CD4-positive, alpha-beta T cell treated with Interleukin-6 for 4 hours (primary cell): ENCODE results near the gene SUGCT.

ENCODE experiments used
- DNase-seq: peaks from one replicate; pipeline ENCODE4 v3.0.0-alpha.2; 2020; ENCODE audit warnings: mixed read lengths

Gene SUGCT

DNA sequence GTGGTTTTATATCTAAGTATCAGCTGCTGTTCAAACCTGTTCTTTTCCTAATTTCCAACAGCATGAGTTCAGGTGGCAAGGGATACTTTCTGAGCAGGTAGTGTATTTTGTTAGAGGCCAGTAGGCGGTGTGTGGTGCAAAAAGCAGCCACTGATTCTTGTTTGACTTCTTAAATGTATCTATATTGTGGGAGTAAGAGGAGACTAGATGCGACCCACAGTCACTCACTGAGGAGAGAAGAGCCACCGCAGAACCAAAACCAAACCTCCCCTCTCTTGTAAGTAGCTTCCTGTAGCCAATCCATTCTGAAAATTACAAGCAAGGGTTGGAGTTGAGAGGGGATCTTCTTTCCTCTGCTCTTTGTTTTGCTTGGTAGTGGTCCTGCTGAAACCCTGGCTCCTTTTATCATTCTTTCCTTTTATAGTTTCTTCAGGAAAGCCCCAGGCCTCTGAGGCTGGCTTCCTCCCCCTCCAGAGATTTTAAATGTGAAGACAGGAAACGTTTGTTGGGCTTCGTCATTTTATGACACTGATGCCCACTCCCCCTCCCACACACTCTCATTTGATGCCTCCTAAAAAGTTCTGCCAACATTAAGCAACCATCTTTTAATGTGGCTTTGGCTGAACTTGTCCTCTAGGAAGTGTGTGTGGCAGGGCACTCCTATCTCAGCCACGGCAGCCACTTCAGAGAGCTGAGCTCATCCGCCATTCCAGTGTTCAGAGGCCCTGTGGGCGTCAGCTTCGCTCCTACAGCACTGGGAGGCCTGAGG, 566.0 kb downstream of the SUGCT start:
- DNase-seq = no peak

DNA sequence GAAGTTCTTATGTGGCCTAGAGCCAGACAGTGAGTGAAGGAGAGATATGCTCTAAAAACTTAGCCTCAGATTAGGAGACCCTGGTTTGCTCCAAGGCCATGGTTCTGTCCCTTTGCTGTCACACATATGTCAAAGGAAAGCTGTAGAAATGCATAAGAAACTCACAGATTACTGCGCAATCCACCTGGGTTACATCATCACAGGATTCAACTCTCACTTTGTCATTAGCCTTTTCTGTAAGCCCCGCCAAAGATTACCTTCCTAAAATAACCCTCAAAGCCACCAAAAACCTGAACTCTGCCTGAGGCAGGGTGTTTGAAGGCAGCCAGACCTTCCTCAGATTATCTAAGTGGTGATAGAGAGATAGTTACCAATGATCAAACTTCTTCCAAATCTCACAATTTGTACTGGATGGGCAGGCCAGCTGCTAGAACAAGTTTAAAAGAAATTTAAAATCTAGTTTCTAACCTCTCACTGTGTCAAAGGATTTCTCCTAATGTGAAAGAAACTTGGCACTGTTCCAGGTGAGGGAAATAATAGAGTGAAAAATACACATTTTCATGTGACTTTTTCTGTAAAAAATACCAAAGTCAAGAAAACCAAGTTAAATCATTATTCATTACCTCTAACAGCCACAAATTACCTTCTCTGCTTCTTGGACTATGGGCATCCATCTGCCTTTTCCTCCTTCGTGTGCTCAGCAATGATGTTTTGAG, 567.2 kb downstream of the SUGCT start:
- DNase-seq = no peak

DNA sequence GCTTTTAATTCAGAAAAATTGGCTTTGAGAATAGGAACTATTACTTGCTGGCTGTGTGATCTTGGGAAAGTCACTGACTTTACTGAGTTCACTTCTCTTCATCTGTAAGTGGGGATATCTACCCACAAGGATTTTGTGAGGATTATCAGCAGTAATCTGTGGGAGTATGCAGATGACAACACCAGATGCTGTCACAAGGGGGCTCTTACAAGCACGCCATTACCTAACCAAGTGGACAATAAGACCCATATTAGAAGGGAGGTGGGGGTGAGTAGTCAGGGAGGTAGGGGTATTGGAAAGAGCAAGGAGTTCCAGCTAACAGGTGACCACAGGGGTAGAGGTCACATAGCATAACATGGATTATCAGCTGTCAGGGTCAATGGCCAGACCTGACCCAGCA, 569.4 kb downstream of the SUGCT start:
- no peak for DNase-seq

DNA sequence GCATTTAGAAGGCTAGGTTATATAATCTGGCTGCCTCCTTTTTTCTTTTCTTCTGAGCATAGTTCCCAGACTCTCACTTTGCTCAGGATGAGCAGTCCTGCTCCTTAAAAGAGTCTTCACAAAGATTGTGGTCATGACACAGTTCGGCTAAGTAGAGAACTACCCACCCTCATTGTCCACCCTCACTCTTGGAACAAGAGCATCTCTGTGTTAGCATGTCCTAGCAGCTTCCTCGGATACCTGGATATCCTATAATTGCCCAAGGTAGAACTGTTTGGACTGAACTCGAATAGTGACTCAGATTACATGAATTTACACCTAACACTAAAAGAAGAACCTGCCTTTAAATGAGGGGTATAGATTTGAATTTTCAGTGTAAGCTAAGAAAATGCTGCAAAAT, 572.0 kb downstream of the SUGCT start:
- DNase-seq = no peak

DNA sequence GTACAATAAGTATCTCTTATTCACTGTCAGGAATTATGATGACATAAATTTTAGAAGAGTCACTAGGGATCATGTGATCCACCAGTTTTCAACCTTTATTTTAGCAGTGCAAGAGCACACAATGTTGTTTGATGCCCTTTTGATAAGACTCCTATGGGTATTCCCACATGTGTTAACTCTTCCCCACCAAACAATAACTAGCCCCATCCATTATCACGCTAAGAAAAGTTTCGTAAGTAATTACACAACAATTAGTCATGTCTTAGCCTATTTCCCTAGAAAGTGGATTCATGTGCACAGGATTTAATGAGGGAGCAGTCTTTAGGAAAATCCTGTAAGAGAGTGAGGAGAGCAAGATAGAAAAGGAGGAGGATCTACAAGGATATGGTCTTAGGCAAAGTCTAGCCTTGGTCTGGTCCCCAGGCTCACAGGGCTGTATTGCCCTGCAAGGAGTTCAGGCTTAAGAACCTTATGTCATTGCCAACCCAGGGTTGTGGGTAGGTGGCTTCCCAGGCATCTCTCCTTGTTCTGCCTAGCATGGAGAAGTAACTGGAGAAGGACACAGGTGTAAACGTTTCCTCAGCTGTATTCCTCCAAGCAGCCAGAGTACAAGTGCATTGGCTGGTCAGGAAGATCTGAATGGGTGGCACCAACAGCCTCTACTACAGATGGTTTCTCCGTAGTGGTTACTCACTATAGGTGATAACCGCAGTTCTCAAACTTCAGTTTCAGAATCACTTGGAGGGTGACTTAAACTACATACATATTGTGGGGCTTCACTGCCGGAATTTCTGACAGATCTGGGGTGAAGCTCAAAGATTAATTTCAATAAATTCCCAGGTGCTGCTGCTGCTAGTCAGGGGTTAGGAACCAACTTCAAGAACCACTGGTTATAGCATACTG, 574.5 kb downstream of the SUGCT start:
- DNase-seq = no peak

DNA sequence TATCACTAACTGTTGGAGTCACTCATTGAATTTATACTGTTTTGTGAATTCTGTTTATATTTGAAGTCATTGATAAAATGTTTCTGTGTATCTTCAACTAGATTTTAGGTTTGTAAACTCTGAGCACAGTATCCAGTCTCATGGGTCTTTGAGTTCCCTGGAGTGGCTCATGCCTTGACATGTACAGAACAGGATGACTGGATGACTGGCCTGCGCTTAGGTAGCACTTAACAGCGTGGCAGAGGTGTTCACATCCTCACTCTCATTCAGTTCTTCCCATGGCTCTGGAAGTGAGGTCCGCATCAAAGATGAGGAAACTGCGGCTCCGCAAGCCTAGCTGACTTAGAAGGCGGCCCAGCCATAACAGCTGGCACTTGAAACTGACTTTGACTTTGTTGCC, 576.9 kb downstream of the SUGCT start:
- DNase-seq = no peak

DNA sequence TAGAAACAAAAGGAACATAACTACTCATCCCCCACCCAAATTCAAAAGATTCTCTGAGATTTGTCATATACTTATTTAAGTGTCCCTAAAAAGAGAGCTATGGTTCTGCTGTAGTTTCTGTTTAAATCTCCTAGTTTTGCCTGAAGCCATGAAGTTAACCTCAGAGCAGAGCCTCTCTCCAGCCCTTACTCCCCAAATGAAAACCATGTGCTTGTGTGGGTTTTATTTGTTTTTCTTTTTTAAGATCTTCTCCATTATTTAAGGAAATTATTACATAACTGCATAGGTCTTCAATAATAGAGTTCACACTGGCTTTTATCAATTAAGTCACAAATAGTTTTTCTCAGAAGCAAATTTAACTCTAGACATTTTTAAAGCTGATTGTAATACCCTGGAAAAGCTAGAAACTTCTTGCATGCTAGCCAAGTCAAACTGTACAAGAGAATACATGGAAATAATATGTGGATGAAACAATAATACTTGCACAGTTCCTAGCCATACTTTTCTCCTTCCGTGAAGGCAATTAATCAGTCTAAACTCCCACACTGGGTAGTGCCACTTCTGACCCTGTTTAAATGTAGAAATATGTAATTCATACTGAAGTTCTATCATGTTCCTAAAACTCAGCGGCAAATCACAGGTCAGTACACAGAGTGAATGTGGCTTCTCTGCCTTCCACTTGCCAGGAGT, 579.7 kb downstream of the SUGCT start:
- DNase-seq = no peak

DNA sequence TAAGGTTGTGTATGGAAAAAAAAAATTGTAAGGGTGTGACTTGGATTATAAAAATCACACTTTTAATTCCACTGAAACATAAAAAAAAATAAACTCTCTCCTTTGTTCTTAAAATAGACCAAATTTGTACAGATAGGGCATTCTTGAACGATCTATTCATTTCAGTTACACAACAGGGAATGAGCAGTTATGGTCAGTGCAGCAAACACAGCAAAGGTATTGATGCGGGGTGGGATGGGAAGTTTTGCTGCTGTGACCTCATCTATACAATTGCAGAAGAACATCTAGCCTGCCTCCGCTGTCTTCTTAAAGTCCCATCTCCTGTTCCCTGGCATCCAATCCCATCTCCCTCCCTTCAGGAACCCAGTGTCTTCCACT, 580.2 kb downstream of the SUGCT start:
- DNase-seq = no peak

DNA sequence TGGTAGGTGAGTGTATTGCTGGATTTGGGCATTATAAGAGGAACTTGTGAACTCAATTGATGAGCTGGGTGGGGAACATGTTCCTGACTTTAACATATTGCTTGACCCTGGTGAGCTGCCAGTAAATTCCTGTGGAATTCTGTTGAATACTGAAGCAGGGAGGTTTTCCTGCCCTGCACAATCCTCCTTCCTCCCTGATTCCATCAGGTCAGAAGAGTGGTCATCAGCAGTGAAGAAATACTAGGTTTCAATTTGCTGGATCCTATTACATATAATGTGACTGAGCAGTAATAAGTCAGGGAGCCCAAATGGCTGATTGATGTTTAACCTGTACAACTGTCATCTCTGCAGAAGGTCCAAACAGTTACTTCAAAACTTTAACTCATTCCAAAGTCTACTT, 581.2 kb downstream of the SUGCT start:
- no peak for DNase-seq

DNA sequence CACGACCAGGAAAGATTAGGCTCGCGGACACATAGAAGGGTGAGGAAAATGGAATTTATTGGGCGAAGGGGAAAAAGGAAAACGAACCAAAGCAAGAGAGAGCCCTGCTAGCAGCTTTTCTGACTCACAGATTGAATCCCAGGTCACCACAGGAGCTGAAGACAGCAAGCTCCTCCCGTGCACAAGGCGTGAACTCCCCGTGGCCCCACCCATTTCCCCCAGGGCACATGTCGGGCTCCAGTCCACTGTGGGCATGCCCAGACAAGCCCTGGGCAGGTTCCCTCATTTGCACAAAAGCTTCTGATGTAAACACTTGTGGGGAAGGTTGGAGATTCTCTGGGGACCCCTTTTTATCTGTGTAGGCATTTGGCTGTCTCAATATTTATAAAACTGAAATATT, 582.4 kb downstream of the SUGCT start:
- DNase-seq = no peak

DNA sequence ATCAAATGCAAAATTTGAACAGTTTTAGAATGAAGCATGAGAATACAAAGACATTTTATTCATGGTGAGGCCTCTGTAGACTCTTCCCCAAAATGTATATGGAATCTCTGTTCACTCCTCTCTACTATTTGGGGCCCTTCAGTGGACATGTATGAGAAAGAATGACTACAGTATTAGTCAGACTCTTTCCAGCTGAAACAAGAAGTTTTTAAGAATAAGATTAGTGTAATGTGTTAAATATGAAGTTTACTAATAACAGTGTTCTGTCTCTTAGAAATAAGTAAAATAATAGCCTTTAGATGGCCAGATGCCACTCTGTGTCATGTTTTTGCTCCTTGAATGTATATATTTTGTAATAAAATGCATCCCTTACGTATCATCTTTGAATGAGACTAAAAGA, 585.6 kb downstream of the SUGCT start:
- no peak for DNase-seq

DNA sequence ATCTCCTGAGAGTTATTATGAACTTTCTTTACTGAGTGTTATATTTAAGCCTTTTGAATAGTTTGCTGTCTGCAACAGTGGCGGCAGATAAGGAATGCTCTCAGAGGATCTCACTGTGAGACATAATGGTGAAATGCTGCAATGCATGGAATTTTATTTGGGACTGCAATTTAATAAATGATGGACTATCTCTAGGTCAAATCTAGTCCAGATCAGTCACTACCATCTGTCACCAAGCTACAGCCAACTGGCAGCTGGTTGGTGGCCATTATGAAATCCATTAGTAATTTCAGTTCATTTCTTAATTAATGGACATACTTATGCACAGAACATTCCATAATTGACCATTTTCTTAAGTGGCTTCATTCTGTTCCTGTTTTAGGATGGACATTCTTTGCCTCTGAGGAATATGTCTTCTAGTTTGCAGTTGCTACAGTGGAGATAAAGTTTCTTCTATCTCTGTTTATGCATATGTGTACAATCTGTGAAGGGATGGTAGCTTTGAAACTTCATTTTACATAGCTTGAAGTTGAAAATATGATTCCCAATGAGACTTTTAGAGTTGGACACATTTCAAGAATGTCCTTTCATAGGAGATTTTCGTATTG, 586.6 kb downstream of the SUGCT start:
- DNase-seq = no peak

DNA sequence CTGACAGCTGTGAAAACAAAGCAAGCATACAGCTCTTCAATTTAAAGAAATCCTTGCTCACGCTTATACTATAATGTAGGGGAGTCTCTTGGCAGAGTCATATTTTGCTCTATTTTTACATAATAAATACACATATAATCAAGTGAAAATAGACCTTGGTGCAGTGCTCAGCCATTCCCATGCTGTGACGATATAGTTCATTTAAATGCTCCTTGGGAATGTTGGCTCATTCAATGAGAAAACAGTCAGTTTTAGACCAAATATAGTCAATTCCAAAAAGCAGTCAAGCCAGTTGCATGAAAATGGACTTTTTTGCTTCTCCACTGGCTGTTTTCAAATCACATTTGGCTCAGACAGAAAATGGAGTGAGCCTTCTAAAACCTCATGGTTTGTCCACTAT, 587.4 kb downstream of the SUGCT start:
- DNase-seq = no peak

DNA sequence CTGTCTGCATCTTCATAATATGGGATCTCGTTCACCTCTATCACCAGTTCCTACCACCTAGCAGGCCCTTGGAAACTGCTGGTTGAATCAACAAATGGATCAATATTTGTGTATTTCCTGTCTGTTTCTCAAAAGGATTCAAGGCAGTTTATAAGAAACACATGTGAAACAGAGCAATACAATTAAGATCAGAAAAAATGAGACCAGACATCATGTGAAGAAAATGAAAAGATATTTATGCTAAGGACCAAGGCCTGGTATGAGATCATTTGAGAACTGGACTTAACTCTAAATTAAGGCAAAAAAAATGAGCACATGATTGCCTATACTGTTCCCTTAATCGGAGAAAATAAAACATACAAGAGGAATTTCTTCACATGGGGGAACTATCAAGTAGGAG, 589.0 kb downstream of the SUGCT start:
- no peak for DNase-seq

DNA sequence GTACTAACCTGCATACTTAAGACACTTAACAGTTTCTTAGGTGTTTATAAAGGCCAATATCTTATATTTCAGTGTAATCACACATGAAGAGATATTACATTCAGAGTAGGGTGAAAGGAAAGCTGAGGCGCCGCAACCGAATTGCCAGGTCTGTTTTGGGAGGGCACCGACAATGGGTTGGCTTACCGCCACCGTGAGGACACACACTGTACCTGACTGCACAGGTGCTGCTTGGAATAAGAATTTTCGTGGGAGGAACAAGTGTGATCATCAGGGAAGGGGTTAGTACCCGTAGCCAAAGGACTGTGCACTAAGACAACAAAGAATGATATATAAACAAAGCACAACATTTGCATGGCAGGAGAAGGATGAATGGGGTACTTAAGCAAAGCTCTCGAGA, 591.8 kb downstream of the SUGCT start:
- no peak for DNase-seq

DNA sequence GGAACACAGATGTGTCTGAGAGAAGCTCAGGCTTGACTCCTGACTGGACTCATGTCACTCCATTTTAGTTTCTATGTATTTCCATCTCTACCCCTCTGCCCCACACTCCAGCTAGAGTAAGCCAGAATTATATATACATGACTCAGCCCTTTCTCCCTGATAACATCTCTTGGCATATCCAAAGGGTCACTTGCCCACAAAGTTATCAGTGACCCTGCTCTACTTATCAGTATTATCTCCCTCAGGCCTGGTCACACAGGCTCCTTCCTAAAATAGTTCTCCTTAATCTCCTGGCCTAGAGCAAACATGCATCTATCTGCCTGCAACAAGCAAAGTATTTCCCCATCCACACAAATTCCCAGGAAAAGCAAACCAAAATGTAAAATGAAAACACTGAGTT, 598.3 kb downstream of the SUGCT start:
- DNase-seq = no peak

DNA sequence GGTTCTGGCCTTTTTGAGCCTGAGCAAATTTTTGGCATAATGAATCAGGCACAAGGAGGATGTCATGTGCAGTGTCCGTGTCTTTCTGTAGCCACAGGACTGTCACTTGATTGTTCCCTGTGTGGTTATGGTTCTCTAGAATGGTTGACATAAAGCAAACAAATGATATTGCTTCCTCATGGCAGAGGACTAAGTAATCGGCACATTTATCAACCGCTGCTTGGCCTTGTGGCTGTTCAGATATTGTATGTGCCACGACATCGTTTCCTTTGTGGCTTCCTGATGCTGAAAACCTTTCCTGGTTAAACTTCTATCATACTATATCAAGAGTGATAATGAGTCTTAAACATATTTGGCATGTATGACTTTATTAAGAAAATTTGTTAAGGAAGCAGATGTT, 598.8 kb downstream of the SUGCT start:
- no peak for DNase-seq

DNA sequence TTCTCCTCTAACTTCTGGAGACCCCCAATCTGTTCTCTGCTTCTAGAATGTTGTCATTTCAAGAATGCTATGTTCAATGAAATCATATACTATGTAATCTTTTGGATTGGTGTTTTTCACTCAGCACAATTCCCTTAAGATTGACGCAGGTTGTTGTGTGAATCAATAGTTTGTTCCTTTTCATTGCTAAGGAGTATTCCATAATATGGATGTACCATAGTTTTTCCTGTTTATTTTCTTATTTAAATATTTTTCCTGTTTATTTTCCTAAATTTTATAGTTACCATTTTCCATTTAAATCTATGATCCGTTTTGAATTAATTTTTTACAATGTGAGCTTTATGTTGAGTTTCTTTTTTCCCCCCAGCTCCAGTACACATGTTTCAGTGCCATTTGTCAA, 604.5 kb downstream of the SUGCT start:
- DNase-seq = no peak

DNA sequence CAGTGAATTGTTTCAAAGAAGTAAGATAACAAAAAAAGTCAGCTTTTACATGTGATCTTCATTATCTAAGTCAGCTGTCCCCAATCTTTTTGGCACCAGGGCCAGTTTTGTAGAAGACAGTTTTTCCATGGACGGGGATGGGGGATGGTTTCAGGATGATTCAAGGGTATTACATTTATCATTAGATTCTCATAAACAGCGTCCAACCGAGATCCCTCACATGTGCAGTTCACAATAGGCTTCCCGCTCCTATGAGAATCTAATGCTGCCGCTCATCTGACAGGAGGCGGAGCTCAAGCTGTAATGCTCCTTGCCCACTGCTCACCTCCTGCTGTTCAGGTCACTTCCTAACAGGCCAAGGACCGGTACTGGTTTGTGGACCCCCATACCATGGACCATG, 607.5 kb downstream of the SUGCT start:
- no peak for DNase-seq

DNA sequence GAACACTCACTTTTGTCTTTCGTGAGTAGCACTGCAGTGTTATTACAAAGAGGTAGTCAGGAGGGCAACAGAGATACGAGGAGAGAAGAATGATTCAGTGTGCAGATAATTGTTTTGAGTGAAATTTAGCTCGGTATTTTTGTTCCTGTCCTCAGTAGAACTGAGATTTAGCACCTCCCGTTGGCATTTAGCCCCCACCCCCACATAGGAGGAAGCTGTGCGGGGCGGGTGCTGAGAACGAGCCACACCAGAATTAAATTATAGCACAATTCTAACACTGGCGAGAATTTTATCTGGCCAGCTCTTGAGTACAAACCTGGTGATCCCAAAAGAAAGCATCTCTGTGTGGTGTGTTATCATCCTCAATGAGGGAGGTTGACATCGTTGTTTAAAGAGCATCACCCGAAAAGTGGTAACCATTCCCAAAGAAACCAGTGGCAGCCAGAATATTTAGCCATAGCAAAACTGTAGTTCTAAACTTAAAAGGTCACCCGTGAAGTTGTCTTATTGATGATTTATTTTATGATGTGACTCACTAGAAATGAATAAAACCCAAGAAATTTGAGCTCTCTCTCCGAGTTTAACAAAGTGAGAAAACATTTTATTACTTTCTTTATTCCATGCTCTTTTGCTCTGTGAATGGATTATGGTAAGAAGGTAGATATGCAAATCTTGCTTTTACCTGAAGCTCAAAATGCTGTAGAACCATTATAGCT, 612.2 kb downstream of the SUGCT start:
- DNase-seq = no peak

DNA sequence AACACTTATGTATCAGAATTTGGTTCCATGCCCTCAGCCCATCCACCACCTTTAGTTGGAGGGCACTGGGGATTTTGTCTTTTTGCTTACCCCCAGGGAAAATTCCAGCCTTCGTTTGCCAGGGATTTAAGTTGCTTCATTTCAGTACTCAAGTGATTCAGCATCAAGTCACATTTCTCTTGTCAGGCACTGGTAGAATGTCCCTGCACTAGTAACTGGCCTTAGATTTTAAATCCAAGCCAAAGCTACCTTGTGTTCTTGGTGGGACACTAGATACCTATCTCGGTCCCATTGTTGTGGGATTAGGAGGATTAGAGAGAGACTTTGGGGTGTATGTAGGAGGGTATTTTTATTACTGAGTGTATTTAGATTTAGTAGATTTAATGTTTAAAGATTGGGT, 613.1 kb downstream of the SUGCT start:
- DNase-seq = no peak

DNA sequence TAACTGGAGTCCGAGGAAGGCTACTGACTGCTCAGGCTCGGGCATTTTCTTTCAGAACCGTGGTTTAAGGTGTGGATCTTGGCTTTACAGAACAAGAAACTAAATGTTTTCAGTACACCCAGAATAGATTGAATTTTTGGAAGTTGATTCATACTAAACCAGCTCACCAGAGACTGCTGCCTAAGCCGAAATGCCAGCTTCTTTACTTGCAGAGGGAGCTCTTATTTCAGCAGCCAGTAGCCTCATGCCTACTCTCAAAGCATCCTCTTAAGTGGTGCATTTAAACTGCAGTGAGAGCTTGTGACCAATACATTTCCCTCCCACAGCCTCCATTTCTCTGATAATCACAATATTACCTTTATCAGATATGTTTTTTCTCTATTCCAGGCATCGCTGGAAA, 615.1 kb downstream of the SUGCT start:
- no peak for DNase-seq
